Kidney (tissue), 14 donors: ENCODE measurements around the gene CDRT4. TPM values are rescaled to one million over a fixed set of nuclear protein-coding genes. Genes with fewer than 3 reads are reported as not detected.

ENCODE experiments used
- DNase-seq, 5 donors: peaks; one replicate each; pipeline ENCODE4 v3.0.0-alpha.2; 2013 to 2020
- FAIRE-seq: peaks from 2 replicates; lab custom pipeline; 2012; peaks lifted over from hg19 to GRCh38; lab: Jason Lieb, UNC
- H3K27ac ChIP-seq, 2 donors: one replicate each; pipeline ENCODE4 v1.7.0; 2013; ENCODE audit warnings: low read depth in 2 of 2, low read length in 2 of 2, inconsistent platforms in 1 of 2
- H3K27me3 ChIP-seq: one replicate; pipeline ENCODE4 v1.7.1; 2013; ENCODE audit warnings: low read length, inconsistent platforms; ENCODE audit not compliant: control insufficient read depth, insufficient read depth
- H3K36me3 ChIP-seq, 3 donors: one replicate each; pipeline versions ENCODE4 v1.7.0 to v1.7.1; 2013; ENCODE audit warnings: low read length in 3 of 3, control low read depth in 1 of 3, inconsistent platforms in 1 of 3; ENCODE audit not compliant: insufficient read depth in 3 of 3, control insufficient read depth in 2 of 3
- H3K4me1 ChIP-seq, 3 donors: one replicate each; pipeline versions ENCODE4 v1.7.0 to v1.7.1; 2013; ENCODE audit warnings: low read length in 3 of 3, inconsistent platforms in 1 of 3, low read depth in 1 of 3; ENCODE audit not compliant: control insufficient read depth in 2 of 3, insufficient read depth in 2 of 3
- H3K4me3 ChIP-seq, 3 donors: one replicate each; pipeline versions ENCODE4 v1.7.0 to v1.8.1; 2013; ENCODE audit warnings: low read length in 3 of 3, control low read depth in 1 of 3, inconsistent platforms in 1 of 3
- H3K9ac ChIP-seq, 3 donors: one replicate each; pipeline versions ENCODE4 v1.7.0 to v1.7.1; 2013; ENCODE audit warnings: low read length in 3 of 3, control low read depth in 1 of 3, inconsistent platforms in 1 of 3
- H3K9me3 ChIP-seq, 3 donors: one replicate each; pipeline versions ENCODE4 v1.7.0 to v1.7.1; 2013; ENCODE audit warnings: low read length in 3 of 3, control low read depth in 1 of 3, inconsistent platforms in 1 of 3; ENCODE audit not compliant: control insufficient read depth in 2 of 3, insufficient read depth in 1 of 3
- CTCF ChIP-seq: IDR thresholded peaks from 3 replicates; pipeline ENCODE4 v1.5.1; 2012; ENCODE audit warnings: mild to moderate bottlenecking, moderate library complexity, borderline replicate concordance; ENCODE audit not compliant: insufficient read depth; ENCODE audit errors: extremely low read depth
- intact Hi-C: fragments of 100-400 bp; cut with DNase I; formaldehyde crosslinking; loops from one replicate; pipeline ENCODE4 v1.11.1; 2022
- polyA plus RNA-seq: library from polyadenylated mRNA; stranded (reverse); fragments of 350-450 nt; fragmentation: Illumina TruSeq; extraction: RNeasy Lipid Tissue Mini Kit (QIAGEN cat#74804); gene quantifications from one replicate; pipeline ENCODE4 v1.2.3, GENCODE V29; 2014; ENCODE audit warnings: low read depth, low replicate concordance; ENCODE audit not compliant: insufficient read depth
- total RNA-seq: library from RNA; stranded (reverse); fragmentation: NEBNext Ultra II Directional; extraction: Animal tissue kit (Norgen Biotek cat#: 25700); gene quantifications from one replicate; pipeline ENCODE4 v1.2.1, GENCODE V29; 2021
- donor health status: control.
- donor health status: control.
- donor health status: control.
- donor health status: control.
- donor health status: control.
- donor health status: DM: yes; HTN: yes; CAD: no.
- donor health status: Normal renal cell carcinoma (clear cell type).

CDRT4 gene
- total and polyA plus RNA-seq, 2 donors from 2014 or later: 4.6 to 8.0 TPM

GRCh38 chr17:15465045-15465701, 2.2 kb downstream of the CDRT4 start:
- FAIRE-seq (no peak), DNase-seq (no peak)
- H3K4me3 ChIP-seq: peak overlapping the region in 1 of 3 donors; percentile 3
- no peak overlapping the region for H3K27ac ChIP-seq
- H3K9ac ChIP-seq: no peak overlapping the region
- TF ChIP-seq CTCF: no peak
- no peaks in the 10 kb centered on the region for H3K9me3 ChIP-seq
- no peaks in the 10 kb centered on the region for H3K27me3 ChIP-seq
- H3K36me3 ChIP-seq: no peaks in the 10 kb centered on the region
- H3K4me1 ChIP-seq: peaks cover 2 to 11% (median 3%) of the 10 kb centered on the region in 3 donors
- intact Hi-C loops: no loop called here

- DNase-seq (peak in 1 of 5 donors; percentile 18), FAIRE-seq (no peak)
- H3K9ac ChIP-seq: no peak overlapping the region
- no peaks in the 10 kb centered on the region for H3K36me3 ChIP-seq
- no peaks in the 10 kb centered on the region for H3K9me3 ChIP-seq
- H3K4me3 ChIP-seq: no peak overlapping the region
- H3K4me1 ChIP-seq: peaks cover 2 to 11% (median 3%) of the 10 kb centered on the region in 3 donors
- H3K27ac ChIP-seq: no peak overlapping the region
- no peak for TF ChIP-seq CTCF
- intact Hi-C loops: no loop called here
- no peaks in the 10 kb centered on the region for H3K27me3 ChIP-seq
Measured at GRCh38 chr17:15464231-15464985, 3.0 kb downstream of the CDRT4 start.

GRCh38 chr17:15462976-15463772, 4.2 kb downstream of the CDRT4 start:
- no peaks in the 10 kb centered on the region for H3K36me3 ChIP-seq
- DNase-seq (peak in 4 of 5 donors; percentile 53 to 84 (median 70)), FAIRE-seq (no peak)
- no peak overlapping the region for H3K4me3 ChIP-seq
- no peak for TF ChIP-seq CTCF
- H3K27me3 ChIP-seq: no peaks in the 10 kb centered on the region
- intact Hi-C loops: no loop called here
- H3K27ac ChIP-seq: peak overlapping the region in 1 of 2 donors; percentile 1
- H3K9me3 ChIP-seq: no peaks in the 10 kb centered on the region
- H3K9ac ChIP-seq: no peak overlapping the region
- peaks cover 2 to 11% (median 3%) of the 10 kb centered on the region in 3 donors for H3K4me1 ChIP-seq
